BLaER1 (cell line): ENCODE data around the gene METTL25B.
"Not testable (repeated sequence)": the region's sequence is repeated elsewhere in the genome, so short reads cannot be mapped to it uniquely, and the experiment has no call there.

Experiments used
- H3K27ac ChIP-seq: shearing (Covaris generic); formaldehyde crosslinking; 2 replicates; pipeline ENCODE4 v1.8.1; 2022
- H3K27me3 ChIP-seq: shearing (Covaris generic); formaldehyde crosslinking; 2 replicates; pipeline ENCODE4 v1.8.1; 2022
- H3K36me3 ChIP-seq: shearing (Covaris generic); formaldehyde crosslinking; 2 replicates; pipeline ENCODE4 v1.8.1; 2022
- H3K4me1 ChIP-seq: shearing (Covaris generic); formaldehyde crosslinking; 2 replicates; pipeline ENCODE4 v1.8.1; 2022
- H3K4me2 ChIP-seq: shearing (Covaris generic); formaldehyde crosslinking; 2 replicates; pipeline ENCODE4 v1.8.1; 2022
- H3K4me3 ChIP-seq: shearing (Covaris generic); formaldehyde crosslinking; 2 replicates; pipeline ENCODE4 v1.8.1; 2022
- H3K9ac ChIP-seq: shearing (Covaris generic); formaldehyde crosslinking; 2 replicates; pipeline ENCODE4 v1.8.1; 2022
- H3K9me3 ChIP-seq: shearing (Covaris generic); formaldehyde crosslinking; 2 replicates; pipeline ENCODE4 v1.8.1; 2022
- H4K20me1 ChIP-seq: shearing (Covaris generic); formaldehyde crosslinking; 2 replicates; pipeline ENCODE4 v1.8.1; 2022
- Cebpa-rat ChIP-seq: shearing (Covaris generic); IDR thresholded peaks from 2 replicates; pipeline ENCODE4 v1.8.1; 2022

Gene METTL25B

DNA sequence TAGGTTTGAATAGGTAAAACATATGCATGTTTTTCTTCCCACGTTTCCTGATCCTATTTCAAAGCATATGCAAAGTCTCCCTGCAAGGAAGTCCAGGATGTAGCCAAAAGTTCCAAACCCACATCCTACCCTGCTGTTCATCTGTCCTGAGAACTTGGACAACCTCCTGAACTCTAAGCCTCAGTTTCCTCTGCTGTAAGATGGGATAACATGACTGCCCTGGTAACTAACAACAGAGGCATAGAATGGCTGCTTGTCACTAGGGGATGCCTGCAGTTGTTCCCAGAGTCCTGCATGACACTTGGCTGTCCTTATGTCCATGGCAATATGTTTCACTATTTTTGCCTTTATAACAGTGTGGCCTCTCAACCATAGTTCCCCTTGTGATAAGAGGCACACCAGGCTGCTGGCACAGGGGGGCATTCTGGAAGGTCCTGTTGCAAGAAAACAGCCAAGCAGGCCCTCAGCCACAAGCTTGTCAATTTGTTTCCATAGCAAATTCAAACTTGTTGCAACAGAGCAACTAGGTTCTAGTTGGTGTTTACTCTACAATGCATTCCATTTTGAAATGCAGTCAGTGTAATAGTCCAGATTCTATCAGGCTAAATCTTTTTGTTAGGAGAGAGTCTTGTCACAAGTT is 24.7 kb downstream of the METTL25B start:
- Histone ChIP-seq H3K27me3 (no peaks in the 10 kb centered on the region), H3K4me3 (peak overlapping the region; percentile 84), H3K36me3 (peaks cover 18% of the 10 kb centered on the region; the same call in 1 of the 2 replicates), H3K4me2 (peak overlapping the region; percentile 94), H3K9me3 (no peaks in the 10 kb centered on the region), H4K20me1 (peaks cover 2% of the 10 kb centered on the region; the same call in 1 of the 2 replicates), H3K4me1 (peaks cover 42% of the 10 kb centered on the region), H3K9ac (peak overlapping the region; percentile 100), H3K27ac (peak overlapping the region; percentile 98)
- TF ChIP-seq Cebpa-rat, result 0 out of 2 replicates have a peak, but pooled peaks have one; percentile 27

DNA sequence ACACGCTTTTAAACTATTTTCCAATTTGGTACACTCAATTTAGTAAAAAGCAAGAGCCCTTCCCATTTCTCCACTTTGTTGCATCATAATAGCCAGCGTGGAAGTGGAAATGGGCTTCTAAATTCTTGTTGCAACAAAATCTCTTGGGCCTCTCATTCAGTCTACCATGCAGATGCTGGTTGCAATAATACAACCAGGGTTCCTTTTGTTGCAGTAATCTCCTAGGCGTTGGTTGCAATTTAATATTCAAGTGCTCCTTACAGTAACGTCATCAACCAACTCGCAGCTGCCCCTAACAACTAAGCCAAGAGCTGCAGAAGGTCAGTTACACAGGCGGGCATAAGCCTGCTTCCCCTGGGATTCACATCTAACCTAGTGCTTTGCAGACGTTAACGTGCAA is 25.9 kb downstream of the METTL25B start:
- TF ChIP-seq Cebpa-rat, result 0 out of 2 replicates have a peak, but pooled peaks have one; percentile 16

DNA sequence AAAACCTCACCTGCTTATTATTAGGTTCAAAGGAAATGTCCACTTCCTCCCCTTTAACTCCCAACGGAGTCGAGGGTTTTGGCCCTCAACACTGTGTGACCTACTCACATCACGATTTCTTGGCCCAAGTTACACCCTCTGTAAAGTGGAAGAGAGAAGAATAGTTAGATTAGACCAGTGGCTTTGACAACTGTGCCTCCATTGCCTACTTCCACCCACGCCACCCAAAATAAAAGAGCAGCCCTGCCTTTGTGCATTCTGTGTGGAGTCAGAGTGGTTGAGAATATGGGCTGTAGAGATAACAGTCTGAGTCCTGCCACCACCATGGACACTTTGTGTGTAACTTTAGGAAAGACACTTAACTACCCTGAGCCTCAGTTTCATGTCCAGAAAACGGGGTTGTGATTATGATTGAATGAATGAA is 27.3 kb downstream of the METTL25B start:
- no peak for TF ChIP-seq Cebpa-rat
- H3K9ac ChIP-seq, result no peak overlapping the region
- peak overlapping the region; percentile 94 for H3K4me2 ChIP-seq
- H3K4me1 ChIP-seq, result peaks cover 36% of the 10 kb centered on the region
- H3K4me3 ChIP-seq, result no peak overlapping the region
- peak overlapping the region; percentile 98 for H3K27ac ChIP-seq
- H3K36me3 ChIP-seq, result no peaks in the 10 kb centered on the region
- no peaks in the 10 kb centered on the region for H4K20me1 ChIP-seq
- no peaks in the 10 kb centered on the region for H3K27me3 ChIP-seq
- H3K9me3 ChIP-seq, result no peaks in the 10 kb centered on the region

More for the DNA sequence above, 25.9 kb downstream of the METTL25B start:
- Histone ChIP-seq H3K36me3 (peaks cover 6% of the 10 kb centered on the region; the same call in 1 of the 2 replicates), H3K4me2 (peak overlapping the region; percentile 94), H3K27ac (peak overlapping the region; percentile 98), H3K9me3 (no peaks in the 10 kb centered on the region), H3K9ac (peak overlapping the region; percentile 100; the same call in 1 of the 2 replicates), H3K4me1 (peaks cover 36% of the 10 kb centered on the region), H3K27me3 (no peaks in the 10 kb centered on the region), H3K4me3 (peak overlapping the region; percentile 12; the same call in 1 of the 2 replicates), H4K20me1 (no peaks in the 10 kb centered on the region)

DNA sequence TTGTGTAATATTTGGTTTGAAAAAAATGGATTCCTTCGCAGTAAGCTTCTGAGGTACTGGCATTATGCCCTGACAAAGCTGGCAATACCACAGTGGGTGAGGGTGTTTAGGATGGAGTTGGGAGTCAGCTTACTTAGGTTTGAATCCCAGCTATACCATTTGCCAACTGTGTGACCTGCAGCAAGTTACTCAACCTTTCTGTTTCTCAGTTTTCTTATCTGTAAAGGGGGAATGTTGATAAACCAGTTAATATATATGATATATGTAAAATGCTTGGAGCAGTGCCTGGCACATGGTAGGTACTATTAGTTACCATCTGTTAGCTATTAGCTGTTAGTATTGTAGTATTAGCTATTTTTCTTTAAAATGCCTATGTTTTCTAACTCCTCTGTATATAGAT is 28.1 kb downstream of the METTL25B start:
- Histone ChIP-seq H3K9ac (no peak overlapping the region), H3K27ac (no peak overlapping the region), H3K36me3 (no peaks in the 10 kb centered on the region), H3K4me3 (no peak overlapping the region), H3K4me1 (peaks cover 36% of the 10 kb centered on the region), H4K20me1 (no peaks in the 10 kb centered on the region), H3K9me3 (no peaks in the 10 kb centered on the region), H3K27me3 (no peaks in the 10 kb centered on the region), H3K4me2 (no peak overlapping the region)
- no peak for TF ChIP-seq Cebpa-rat

DNA sequence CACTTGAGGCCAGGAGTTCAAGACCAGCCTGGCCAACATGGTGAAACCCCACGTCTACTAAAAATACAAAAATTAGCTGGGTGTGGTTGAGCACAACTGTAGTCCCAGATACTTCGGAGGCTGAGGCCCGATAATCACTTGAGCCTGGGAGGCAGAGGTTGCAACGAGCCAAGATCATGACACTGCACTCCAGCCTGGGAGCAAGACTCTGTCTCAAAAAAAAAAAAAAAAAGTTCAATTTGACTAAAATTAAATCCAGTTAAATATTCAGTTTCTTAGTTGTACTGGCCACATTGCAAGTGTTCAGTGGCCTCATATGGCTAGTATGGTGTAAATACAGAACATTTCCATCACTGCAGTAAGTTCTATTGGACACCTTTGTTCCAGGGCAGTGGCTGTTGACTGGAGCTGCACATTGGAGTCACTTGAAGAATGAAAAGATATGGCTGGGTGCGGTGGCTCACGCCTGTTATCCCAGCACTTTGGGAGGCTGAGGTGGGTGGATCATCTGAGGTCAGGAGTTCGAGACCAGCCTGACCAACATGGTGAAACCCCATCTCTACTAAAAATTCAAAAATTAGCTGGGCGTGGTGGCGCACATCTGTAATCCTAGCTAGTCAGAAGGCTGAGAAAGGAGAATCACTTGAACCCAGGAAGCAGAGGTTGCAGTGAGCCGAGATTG is 29.4 kb downstream of the METTL25B start:
- H4K20me1 ChIP-seq, H3K9ac ChIP-seq, H3K4me3 ChIP-seq, H3K27ac ChIP-seq, H3K27me3 ChIP-seq, H3K36me3 ChIP-seq, H3K9me3 ChIP-seq, H3K4me2 ChIP-seq: not testable (repeated sequence)
- H3K4me1 ChIP-seq, result peaks cover 34% of the 10 kb centered on the region

DNA sequence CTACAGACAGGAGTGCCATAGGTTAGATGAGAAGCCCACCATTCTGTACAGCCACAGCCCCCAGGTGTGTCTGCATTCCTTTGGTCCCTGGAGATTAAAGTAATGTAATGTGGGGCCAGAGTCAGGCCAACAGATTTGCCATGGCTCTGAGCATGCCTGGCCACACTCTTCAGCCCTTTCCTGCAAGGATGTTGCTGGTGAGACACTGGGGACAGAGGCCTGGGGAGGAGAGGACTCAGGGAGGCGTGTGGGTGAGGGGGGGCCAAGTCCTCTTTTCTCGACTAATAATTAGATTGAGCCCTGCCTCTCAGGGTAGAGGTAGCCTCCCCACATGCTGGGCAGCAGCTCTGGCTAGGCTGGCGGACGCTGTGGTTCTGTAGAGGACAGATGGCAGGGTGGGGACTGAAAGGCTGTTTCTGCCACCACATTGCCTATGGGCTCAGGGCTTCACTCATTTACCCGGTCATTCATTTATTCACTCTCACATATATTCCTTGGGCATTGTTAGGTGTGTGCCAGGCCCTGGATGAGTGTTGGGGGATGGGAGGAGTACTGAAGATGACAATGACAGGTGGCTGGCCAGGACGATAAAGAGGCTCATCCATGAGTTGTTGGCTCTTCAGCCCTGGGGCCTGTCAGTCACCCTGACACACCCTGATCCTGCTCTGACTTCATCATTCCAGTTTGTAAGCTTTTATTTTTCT is 32.0 kb downstream of the METTL25B start:
- Histone ChIP-seq H3K27ac (no peak overlapping the region), H3K36me3 (no peaks in the 10 kb centered on the region), H3K4me1 (peaks cover 9% of the 10 kb centered on the region), H3K4me3 (no peak overlapping the region), H3K9me3 (no peaks in the 10 kb centered on the region), H3K4me2 (no peak overlapping the region), H4K20me1 (no peaks in the 10 kb centered on the region), H3K27me3 (no peaks in the 10 kb centered on the region), H3K9ac (no peak overlapping the region)
- TF ChIP-seq Cebpa-rat, result no peak

DNA sequence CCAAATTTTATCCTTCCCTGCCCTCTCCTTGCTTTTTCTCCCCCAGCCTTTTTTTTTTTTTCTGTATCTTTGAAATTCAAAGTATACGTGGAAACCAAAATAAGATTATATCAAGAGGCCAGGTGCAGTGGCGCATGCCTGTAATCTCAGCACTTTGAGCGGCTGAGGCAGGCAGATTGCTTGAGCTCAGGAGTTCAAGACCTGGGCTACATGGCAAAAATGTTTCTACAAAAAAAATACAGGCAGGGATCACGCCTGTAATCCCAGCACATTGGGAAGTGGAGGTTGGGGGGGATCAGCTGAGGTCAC is 32.5 kb downstream of the METTL25B start:
- Histone ChIP-seq H3K4me2 (no peak overlapping the region), H3K4me1 (peaks cover 8% of the 10 kb centered on the region), H3K27me3 (no peaks in the 10 kb centered on the region), H3K9ac (no peak overlapping the region), H4K20me1 (no peaks in the 10 kb centered on the region), H3K27ac (no peak overlapping the region), H3K36me3 (no peaks in the 10 kb centered on the region), H3K9me3 (no peaks in the 10 kb centered on the region), H3K4me3 (no peak overlapping the region)
- TF ChIP-seq Cebpa-rat, result no peak

DNA sequence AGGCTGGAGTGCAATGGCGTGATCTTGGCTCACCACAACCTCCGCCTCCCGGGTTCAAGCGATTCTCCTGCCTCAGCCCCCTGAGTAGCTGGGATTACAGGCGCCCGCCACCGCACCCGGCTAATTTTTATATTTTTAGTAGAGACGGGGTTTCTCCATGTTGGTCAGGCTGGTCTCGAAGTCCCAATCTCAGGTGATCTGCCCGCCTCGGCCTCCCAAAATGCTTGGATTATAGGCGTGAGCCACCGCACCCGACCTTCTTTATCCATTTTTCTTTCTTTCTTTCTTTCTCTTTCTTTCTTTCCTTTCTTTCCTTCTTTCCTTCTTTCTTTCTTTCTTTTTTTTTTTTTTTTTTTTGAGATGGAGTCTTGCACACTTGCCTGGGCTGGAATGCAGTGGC is 36.9 kb downstream of the METTL25B start:
- not testable (repeated sequence) for H3K27ac ChIP-seq, H4K20me1 ChIP-seq, H3K36me3 ChIP-seq, H3K4me2 ChIP-seq, H3K27me3 ChIP-seq, H3K4me3 ChIP-seq, H3K9ac ChIP-seq, H3K9me3 ChIP-seq
- peaks cover 31% of the 10 kb centered on the region for H3K4me1 ChIP-seq

DNA sequence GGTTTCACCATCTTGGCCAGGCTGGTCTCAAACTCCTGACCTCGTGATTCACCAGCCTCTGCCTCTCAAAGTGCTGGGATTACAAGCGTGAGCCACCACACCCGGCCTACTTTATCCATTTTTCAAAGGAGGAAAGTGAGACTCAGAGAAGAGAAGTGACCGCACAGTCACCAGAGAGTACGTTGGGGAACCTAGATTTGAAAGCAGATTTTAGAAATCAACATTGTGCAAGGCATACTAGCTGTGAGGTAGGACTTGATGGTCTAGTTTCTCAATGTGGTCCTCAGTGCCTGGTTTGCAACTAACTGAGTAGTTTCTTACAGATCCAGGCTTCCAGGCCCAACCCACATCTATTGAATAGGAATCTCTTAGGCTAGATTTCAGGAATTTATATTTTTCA is 37.4 kb downstream of the METTL25B start:
- H3K36me3 ChIP-seq, result peaks cover 10% of the 10 kb centered on the region
- peak overlapping the region; percentile 82; the same call in 1 of the 2 replicates for H3K27ac ChIP-seq
- no peaks in the 10 kb centered on the region for H3K9me3 ChIP-seq
- H3K4me2 ChIP-seq, result peak overlapping the region; percentile 97
- TF ChIP-seq Cebpa-rat, result no peak
- H3K4me3 ChIP-seq, result peak overlapping the region; percentile 74
- peaks cover 36% of the 10 kb centered on the region for H3K4me1 ChIP-seq
- peaks cover 15% of the 10 kb centered on the region; the same call in 1 of the 2 replicates for H4K20me1 ChIP-seq
- H3K9ac ChIP-seq, result peak overlapping the region; percentile 86
- no peaks in the 10 kb centered on the region for H3K27me3 ChIP-seq
